ENCODE data around the gene PIK3CD.
"Not testable (repeated sequence)": the region's sequence is repeated elsewhere in the genome, so short reads cannot be mapped to it uniquely, and the experiment has no call there.

PIK3CD gene

DNA sequence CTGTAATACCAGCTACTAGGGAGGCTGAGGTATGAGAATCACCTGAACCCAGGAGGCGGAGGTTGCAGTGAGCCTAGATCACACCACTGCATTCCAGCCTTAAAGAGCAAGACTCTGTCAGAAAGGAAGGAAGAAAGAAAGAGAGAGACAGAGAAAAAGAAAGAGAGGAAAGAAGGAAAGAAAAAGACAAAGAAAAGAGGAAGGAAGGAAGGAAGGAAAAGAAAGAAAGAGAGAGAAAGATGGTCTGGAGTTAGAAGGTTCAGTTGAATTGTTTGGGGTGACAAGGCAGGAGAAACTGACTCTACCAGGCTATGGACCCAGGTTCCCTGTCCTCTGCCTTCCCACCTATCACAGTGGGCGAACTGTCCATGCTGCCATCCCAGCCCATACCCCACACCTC, 27.4 kb upstream of the PIK3CD start:
- FAIRE-seq = no peak

DNA sequence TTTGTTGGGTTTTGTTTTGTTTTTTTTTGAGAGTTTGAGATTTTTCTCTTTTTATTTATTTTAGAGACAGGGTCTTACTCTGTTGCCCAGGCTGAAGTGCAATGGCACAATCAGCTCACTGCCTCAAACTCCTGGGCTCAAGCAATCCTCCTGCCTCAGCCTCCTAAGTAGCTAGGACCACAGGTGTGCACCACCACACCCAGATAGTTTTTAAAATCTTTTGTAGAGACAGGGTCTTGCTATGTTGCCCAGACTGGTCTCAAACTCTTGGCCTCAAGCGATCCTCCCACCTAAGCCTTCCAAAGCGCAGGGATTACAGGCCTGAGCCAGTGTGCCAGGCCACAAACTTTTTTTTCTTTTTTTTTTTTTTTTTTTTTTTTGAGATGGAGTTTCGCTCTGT, 26.5 kb upstream of the PIK3CD start:
- not testable (repeated sequence) for FAIRE-seq

DNA sequence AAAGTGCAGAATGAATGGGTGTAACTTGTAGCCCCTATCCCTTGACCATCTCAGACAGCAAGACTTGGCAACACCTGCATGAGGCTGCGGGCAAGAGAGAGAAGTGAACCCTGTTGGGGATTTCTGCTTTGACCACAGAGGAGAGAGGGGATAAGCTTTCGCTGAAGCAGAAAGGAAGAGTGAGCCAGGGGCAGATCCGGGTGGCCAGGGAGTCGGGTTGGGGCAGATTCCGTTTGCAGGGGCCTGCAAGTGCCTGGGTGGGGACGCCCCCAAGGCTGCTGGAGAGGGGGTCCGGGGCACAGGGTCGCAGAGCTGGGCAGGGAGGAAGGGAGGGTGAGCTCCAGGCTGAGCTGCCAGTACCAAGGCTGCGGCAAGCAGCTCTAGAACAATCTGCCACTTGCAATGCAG, 25.3 kb upstream of the PIK3CD start:
- FAIRE-seq = no peak

DNA sequence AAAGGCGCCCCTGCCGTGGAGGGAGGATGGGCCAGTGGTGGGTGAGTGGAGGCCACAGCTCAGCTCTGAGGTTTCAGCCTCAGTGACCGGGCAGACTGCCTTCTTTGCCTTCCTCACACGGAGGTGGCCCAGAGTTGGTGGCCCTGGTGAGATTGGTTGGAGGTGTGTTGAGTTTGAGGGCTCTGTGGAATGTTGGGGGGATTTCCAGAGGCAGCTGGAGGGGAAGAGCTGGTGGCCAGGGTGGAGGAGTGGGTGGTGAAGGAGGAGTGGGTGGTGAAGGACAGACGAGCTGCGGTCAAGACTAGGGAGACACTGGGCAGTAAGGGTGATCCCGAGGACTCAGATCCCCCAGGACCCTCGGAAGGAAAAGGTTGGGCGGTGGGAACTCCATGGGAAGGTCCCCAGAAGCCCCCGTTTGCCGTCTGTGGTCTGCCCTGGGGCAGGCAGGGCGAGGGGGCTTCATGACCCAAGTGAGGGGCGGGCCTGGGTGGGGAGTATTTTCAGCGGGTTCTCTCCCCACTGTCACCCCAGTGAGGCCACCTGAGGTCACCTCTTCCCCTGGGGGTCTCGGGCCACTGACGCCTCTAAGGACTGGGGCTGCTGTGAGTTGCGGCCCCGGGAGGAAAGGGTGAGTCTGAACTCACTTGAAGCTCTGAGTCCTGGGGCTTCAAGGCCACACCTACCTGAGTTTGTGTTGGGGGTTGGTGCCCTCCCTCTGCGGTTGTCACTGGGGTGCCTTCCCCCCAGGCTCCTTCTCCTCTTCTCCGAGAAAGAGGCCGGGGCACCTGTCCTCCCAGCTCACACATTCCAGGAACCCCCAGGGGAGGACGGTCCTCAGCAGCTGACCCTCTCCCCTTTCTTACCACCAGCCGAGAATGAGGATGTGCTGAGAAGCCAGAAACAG, 22.7 kb upstream of the PIK3CD start:
- no peak for FAIRE-seq

DNA sequence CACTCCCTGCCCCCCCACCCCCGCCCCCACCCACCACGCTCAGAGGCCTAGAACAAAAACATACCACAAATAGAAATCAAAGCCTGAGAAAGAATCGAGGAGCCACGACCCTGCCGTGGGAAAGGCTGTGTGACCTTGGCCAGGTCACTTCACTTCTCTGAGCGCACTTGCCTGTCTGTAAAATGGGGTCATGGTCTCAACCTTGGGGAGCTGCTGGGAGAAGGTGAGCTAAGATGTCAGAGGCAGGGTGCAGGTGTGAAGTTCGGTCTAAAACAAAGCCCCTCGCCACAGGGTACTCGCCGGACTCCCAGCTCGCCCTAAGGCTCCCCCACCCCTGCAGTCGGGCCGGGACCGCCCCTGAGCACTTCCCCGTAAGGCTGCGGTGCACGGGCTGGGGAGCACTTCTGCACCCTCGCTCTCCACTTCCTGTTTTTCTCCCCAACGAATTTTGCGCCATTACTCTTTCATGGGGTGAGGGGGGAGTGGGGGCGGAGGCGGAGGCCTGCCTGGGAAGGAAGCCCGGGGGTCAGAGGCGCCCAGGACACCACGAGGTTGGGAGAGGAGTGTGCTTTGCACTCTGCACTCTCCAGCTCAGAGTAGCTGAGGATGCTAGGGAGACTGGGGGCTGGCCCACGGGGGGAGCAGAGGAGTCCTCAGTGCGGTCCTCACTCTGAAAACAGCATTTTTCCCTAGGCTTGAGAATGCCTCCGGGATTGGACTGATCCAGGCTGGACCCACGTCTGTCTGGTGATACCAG, 21.9 kb upstream of the PIK3CD start:
- no peak for FAIRE-seq

DNA sequence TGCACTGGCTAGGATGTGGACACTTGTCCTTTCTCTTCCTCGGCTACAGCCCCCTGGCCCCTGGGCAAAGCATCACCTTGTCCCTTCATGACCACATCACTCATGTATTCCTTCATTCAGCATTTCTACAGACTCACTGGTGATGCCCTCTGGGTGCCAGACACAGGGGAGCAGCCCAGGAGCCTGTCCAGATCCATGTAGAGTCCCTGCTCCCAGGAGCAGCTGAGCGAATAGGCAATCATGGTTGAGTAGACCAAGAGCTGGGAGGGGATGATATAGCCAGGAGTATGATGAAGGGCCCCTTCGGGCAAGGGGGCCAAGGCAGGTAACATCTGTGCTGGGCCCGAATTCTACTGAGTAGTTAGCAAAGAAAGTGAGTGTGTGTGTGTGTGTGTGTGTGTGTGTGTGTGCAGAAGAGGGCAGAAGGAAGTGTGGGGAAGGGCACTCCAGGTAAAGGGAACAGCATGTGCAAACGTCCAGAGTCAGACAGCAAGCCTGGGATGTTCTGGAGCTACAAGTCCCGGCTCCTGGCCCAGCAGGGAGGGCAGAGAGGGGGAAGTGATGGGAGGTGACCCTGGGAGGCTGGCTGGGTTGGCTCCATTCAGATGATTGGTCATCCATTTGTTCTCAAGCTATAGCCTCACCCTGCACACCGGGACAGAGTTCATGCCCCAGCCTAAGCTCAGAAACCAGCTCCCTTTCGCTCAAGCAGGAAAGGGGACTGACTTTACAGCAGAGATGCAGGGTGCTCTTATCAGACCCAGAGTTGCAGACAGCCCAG, 21.0 kb upstream of the PIK3CD start:
- no peak for FAIRE-seq

DNA sequence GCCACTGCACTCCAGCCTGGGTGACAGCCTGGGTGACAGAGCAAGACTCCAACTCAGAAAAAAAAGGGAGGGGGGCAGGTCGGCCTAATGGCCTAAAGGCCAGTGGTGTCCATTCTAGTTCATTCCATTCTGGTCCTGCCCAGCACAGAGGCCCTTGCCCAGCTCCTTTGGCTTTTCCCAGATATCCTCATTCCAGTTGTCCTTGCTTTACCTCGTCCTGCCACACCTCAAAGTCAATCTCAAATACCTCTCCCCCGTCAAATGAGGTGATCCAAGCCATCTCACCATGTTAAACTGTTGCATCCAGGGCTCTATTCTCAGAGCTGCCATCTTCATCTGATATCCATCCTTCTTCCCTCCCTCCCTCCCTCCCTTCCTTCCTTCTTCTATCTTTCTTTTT, 19.9 kb upstream of the PIK3CD start:
- FAIRE-seq = no peak

DNA sequence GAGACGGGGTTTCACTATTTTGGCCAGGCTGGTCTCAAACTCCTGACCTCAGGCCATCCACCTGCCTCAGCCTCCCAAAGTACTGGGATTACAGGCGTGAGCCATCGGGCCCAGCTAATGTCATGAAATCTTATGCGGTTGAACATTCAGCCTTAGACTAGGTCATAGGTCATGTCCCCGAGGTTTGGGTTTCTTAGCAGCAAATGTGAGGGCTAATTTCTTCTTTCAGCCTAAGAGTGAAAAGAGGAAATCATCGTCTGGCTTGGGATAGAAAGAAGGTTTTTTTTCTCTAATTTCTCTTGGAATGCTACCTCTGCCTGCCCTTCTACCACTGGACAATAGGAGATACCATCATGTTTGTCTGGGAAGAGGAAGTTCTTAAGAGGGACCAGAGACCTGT, 18.0 kb upstream of the PIK3CD start:
- no peak for FAIRE-seq

DNA sequence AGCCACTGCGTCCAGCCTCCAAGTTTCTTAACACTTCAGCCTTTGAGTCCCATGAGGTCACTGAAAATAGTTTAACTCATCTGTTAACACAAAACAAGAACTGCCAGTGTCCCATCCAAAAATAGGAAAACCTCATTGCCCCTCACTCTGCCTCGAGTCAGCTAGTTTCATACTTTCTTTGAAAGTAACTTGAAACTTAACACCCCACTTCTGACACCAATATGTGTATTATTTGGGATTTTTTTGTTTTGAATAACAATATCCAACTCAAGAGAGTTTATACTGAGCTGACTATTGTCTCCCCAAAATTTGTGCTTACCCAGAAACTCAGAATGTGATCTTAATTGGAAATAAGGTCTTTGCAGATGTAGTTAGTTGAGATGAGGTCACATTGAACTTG, 16.9 kb upstream of the PIK3CD start:
- no peak for FAIRE-seq

DNA sequence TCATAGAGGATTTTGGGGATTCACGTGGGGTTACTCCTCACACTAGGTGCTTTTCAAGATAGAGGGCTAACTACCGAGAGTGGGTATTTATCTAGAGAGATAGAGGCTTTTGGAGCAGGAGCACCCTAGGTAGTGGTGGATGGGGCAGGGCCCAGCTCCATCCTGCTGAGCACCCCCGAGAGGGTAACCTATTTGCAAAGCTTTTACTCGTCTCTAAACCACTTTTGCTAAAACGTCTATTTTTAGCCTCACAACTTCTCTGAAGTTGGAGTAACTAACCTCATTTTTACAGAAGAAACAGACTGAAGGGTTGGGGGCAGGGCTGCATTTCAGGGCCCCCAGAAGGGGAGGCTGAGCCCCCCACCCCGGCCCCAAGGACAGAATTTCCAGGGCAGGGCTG, 12.3 kb upstream of the PIK3CD start:
- FAIRE-seq = no peak

DNA sequence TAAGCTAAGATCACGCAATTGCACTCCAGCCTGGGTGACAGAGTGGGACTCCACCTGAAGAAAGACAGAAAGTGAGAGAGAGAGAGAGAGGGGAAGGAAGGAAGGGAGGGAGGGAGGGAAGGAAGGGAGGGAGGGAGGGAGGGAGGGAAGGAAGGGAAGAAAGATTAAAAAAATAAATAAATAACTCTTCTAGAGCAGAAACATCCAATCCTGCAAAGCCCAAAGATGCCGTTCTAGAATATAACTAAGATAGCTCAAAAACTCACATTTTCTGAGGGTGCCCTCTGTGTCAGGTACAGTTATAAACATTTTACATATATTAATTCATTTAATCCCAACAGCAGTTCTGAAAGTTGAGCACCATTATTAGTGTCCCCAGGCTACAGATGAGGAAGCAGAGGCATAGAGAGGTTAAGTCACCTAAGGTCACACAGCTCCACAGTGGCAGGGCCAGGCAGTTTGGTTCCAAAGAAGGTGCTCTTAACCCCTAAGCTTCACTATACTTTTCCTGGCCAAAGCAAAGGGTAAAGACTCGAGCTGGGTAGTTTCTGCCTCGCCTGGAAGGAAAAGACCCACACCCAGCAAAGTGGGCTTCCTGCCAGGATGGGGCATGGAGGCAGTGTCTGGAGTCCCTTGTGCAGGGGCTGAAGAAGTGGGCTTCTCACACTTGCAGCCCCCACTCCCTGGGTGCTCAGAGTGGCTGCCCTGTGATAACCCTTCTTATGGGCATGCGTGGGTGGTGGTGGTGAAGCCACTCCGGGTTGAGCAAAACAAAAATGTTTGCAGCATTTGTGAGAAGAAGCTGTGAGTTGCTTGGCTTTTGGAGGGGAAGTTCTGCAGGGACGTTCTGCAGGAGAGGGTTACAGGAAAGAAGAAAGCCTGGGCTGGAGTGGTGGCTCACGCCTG, 7.9 kb upstream of the PIK3CD start:
- no peak for FAIRE-seq

DNA sequence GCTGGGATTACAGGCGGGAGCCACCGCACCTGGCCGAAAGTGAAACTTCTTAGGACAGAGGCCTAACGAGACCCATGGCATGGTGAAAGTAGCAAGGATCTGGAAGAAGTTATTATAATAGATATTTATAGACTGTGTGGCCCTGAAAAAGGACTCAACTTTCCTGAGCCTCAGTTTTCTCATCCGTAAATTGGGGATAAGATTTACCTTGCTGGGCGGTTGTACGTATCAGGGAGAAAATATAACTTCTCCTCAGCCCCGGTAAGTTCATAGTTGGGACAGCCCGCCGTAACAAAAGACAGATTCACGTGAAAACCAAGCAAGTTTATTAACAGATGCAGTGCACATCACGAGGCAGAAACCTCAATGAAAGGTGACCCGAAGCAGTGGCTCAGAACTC, 5.5 kb upstream of the PIK3CD start:
- no peak for FAIRE-seq

DNA sequence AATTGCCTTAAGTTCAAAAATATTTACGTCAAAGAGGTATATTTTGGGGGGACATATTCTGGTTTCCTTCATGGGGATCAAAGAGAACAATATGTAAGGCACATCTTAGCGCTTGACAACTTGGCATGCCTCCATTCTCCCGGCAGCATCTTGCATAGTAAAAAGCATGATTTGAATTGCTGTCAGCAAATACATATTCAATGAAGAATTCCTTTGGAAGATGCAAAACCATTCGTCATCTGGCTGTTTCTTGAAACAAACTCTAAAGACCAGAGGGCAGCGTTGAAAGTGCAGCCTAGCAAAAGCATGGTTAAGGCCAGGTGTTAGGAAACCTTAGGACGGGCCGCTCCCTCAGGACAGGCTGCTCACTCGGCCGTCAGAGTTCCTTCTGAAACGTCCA, 3.4 kb upstream of the PIK3CD start:
- no peak for FAIRE-seq

DNA sequence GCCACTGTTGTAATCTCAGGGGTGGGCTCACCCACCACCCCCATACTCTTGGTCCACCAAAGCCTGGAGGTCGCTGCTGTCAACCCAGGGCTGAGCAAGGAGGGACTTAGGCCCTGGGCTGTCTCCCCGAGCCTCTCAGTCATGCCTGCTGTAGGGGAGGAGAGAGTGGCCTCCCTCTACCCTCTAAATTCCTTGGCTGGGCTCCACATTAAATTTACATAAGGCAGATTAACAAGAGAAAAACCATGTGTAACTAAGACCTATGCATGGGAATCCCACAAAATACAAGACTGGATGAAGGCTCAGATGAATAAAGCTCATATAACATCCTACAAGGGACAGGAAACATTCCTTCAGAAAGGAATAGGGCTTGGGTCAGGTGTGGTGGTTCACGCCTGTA, 1.8 kb upstream of the PIK3CD start:
- no peak for FAIRE-seq

DNA sequence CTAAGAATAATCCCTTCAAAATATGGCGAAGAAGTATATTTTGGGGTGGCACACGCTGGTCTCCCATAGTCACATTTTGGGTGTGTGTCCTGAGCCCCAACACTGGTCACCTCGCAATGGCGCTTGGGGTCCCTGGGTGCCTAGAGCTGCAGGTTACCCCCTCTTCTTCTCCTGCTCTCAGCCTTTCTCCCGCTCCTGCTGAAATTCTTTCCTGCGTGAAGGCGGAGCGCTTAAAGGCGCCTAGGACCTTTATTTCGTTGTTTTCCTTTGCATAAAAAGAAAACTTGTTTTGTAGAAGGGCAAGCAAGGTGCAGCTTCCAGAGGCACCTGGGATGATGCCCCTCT, 339 bp upstream of the PIK3CD start:
- no peak for FAIRE-seq

DNA sequence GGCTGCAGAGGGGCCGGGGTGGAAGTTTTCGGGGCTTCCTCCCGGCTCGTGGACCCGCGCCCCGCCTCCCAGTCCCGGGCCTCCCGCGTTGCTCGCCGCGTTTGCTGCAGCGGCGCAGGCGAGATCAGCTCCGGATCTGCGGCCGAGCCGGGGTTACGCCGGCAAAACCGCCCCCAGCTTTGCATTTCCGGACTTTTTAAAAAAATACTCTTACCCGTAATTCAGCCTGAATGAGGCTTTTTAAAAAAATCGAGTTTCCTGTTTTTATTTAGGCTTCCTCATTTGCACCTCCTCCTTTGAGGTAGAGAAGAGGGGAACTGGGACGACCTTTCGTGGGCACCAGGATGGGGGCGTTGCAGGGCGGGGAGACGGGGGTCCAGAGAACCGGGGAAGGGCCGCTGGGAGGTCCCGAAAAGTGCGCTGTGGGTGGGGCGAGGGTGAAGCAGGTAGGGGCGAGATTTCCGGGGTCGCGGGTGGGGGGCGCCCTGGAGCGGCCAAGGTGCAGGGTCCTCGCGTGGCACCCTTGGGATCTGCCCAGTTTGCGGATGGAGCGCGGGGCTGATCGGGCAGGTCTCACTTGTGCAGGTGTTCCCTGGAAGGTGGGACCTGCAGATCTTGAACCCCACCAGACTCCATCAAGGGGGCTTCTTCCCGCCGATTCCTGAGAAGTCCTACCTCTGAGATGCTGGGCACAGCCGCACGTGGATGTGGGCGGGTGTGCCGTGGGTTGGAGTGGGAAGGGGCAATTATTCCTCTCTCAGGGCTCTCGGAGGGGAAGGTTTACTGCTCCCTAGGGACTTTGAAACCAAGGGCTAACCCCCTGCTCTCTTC, 1.1 kb downstream of the PIK3CD start:
- no peak for FAIRE-seq

DNA sequence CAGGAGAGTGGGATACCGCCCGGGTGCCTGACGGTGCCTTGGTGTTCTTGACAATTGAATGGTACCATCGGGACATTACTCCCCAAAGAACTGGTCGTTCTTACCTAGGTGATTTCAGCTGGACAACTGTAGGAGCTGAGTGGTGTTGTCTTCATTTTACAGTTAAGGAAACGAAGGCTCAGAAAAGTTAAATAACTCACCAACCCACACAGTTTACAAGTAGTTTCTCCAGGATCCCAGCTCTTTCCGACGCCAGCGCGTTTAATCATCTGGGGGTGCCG, 1.6 kb downstream of the PIK3CD start:
- FAIRE-seq = no peak

DNA sequence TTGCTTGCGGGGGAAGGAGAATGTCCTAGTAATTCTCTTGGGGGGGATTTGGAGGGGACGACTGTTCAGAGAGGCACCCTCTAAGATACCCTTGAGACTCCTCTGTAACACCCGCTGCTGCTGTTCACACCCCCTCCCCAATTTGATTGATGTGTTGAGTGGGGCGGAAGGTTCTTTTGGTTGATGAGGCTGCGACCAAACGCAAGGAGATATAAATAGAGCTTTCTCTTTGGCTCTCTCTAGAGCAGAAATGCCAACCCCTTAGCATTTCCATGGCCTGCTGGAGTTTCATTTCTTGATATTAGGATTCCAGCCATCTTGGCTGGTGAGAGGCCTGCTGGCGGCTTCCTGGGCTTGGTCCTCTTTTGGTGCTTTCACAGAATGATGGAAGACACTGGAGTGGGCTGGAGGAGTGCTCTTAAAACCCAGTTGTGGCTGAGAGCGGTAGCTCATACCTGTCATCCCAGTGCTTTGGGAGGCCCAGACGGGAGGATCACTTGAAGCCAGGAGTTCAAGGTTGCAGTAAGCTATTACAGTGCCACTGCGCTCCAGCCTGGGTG, 2.0 kb downstream of the PIK3CD start:
- no peak for FAIRE-seq

DNA sequence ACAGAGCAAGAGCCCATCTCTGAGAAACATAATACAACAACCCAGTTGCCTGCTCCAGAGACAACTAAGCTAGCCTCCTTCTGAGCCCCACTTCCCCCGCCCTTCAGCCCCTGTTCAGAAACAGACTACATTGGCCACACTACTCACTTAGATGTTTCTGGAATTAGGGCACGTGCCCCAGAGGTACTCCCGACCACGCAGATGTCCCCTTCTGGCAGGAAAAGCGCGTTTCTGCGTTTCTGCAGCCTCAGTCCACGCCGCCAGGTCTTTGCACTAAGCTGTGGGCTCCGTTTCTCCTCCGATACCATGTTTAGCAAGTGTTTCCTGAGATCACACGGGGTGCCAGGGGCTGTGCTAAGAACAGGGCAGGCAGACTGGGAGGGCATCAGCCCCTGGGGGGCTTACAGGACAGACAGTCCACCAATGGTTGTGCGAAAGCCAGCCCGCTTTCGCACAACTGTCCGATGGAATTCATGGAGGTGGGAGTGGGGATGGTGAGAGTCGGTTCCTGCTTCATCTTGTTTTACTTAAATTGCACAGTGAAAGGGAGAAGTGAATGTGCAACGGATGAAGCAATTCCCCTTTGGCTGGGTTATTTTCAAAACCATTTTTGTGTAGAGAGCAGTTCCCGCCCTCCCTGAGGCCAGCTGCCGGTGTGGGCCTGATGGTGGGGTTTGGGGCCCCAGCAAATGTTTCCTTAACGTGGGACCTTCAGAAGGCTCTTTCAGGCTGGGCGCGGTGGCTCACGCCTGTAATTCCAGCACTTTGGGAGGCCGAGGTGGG, 2.7 kb downstream of the PIK3CD start:
- FAIRE-seq = no peak

DNA sequence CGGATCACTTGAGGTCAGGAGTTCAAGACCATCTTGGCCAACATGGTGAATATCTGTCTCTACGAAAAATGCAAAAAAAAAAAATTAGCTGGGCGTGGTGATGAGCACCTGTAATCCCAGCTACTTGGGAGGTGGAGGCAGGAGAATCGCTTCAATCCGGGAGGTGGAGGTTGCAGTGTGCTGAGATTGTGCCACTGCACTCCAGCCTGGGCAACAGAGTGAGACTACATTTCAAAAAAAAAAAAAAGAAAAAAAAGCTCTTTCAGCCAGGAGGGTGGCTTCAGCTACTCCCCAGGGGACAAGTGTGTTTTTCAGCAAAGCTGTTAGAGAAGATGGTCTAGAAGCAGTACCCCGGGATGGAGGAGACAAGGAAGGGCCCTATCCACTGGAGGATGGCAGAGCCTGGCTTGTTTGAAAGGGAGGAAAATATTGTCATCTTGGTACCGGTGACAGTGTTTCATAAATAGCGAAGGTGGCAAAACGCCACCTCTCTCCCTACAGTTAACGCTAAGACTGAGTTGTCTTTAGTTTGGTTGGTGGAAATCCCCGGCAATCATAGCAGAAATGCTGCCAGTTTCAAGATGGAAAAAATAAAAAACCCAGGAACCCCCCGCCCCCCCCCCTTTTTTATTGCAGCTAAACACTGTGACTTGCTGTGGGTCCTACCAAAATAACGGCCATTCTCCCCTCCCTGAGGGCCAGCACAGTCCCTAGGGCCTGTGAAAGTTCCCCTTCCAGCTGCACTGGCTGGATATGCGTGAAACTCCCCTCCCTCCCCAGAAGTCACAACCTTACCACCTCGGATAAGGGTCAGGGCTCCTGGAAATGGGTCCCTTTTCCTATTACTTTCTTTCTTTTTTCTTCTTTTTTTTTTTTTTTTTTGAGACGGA, 3.5 kb downstream of the PIK3CD start:
- no peak for FAIRE-seq
